ENCODE measurements around the gene ATP5ME. TPM values are rescaled to one million over a fixed set of nuclear protein-coding genes. Genes with fewer than 3 reads are reported as not detected.
"Not testable (repeated sequence)": the region's sequence is repeated elsewhere in the genome, so short reads cannot be mapped to it uniquely, and the experiment has no call there.

ATP5ME gene
- total RNA-seq, 2 experiments from 2014 or later = 162 to 183 TPM

DNA sequence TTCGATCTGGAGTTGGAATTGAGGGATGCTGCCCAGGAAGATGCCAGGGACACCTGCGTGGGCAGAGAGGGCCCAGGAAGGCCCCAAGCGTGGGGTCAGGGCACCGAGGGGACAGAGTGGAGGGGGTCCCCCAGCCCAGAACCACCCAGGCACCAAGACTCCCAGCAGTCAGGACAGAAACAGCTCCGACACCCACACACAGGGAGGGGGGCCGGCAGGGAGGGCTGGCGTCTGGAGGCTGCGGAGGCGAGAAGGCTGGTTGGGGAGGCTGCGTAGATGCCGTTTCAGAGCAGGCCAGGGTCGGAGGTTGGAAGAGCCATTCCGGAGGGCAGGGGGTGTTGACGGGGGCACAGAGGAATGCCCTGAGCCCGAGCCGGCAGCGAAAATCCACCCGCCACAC lies 23.6 kb downstream of the ATP5ME start:
- no peaks in the 10 kb centered on the region for H3K36me3 Mint-ChIP-seq (ENCODE audit: low read depth)
- no peak for DNase-seq
- no peaks in the 10 kb centered on the region for H3K27me3 Mint-ChIP-seq
- no peak overlapping the region for H3K4me3 Mint-ChIP-seq
- H3K9me3 Mint-ChIP-seq = peaks cover 5% of the 10 kb centered on the region
- ChIA-PET POLR2A (no interaction called here), CTCF (no interaction called here)
- H3K27ac Mint-ChIP-seq = no peak overlapping the region
- peaks cover 5% of the 10 kb centered on the region for H3K4me1 Mint-ChIP-seq

- Mint-ChIP-seq H3K9me3 (peaks cover 8% of the 10 kb centered on the region), H3K4me3 (no peak overlapping the region), H3K27ac (no peak overlapping the region), H3K36me3 (ENCODE audit: low read depth) (no peaks in the 10 kb centered on the region), H3K27me3 (peaks cover 2% of the 10 kb centered on the region), H3K4me1 (peaks cover 5% of the 10 kb centered on the region)
- ChIA-PET CTCF (interaction anchor here (2.2 kb wide), 1 partner anchor 25 kb away, joined by 5 read pairs; the partner anchor contains the start of gene PDE6B), POLR2A (no interaction called here)
- DNase-seq = no peak
Observed at GRCh38 chr4:649751-650310, 24.2 kb downstream of the ATP5ME start.

DNA sequence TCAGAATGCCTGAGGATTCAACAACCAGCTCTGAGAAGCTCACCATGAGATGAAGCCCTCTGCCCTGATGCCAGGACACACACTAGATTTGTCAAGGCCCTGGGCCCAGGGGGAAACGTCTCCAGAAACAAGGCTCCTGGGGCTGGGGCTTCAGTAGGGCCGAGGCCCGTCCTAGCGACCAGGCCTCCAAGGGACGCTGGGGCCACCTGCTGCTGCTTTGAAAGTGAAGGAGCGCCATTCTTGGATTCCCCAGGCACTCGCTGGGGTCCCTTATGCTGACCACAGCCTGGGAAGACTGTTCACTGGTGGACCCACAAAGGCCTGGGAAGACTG lies 24.8 kb downstream of the ATP5ME start:
- ChIA-PET POLR2A (no interaction called here), CTCF (interaction anchor here (2.2 kb wide), 1 partner anchor 24 kb away, joined by 5 read pairs; the partner anchor contains the start of gene PDE6B)
- H3K4me1 Mint-ChIP-seq = peaks cover 5% of the 10 kb centered on the region
- no peak overlapping the region for H3K27ac Mint-ChIP-seq
- no peaks in the 10 kb centered on the region for H3K36me3 Mint-ChIP-seq (ENCODE audit: low read depth)
- DNase-seq = no peak
- peaks cover 3% of the 10 kb centered on the region for H3K27me3 Mint-ChIP-seq
- peaks cover 9% of the 10 kb centered on the region for H3K9me3 Mint-ChIP-seq
- no peak overlapping the region for H3K4me3 Mint-ChIP-seq

DNA sequence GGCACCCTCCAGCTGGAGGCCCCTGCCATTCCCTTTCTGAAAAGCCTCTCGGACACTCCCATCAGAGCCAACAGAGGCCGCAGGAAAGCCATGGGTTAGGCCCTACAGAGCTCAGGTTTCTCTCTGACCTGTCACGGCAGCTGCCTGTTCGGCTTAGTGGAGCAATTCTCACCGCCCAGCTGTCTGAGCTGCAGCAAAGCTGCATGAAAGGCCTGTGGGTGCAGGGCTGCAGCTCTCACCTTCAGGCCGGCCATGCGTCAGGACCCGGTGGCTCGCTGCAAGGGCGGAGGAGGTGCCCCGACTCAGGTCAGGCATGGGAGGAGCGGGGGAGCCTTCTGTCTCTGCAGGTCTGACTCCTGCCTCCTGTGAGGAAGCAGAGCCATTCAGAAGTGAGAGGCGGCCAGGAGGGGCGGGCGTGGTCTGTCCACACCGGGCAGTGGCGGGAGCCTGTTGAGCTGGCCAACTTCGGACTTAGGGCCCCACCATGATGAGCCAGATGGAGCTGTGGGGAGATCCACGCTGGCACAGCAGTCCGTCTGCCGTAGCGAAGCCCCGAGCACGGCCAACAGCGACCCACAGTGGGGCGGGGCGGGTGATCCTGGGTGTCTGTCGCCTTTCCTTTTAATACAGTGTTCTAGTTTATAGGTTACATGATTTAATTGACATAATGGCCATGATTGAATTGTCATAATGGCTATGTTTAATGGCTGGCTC lies 25.3 kb downstream of the ATP5ME start:
- Mint-ChIP-seq H3K9me3 (peaks cover 9% of the 10 kb centered on the region), H3K4me3 (no peak overlapping the region), H3K36me3 (ENCODE audit: low read depth) (no peaks in the 10 kb centered on the region), H3K27ac (no peak overlapping the region), H3K27me3 (peaks cover 3% of the 10 kb centered on the region), H3K4me1 (peaks cover 5% of the 10 kb centered on the region)
- CTCF ChIA-PET = interaction anchor here (2.2 kb wide), 1 partner anchor 24 kb away, joined by 5 read pairs; the partner anchor contains the start of gene PDE6B
- DNase-seq = no peak
- POLR2A ChIA-PET = no interaction called here

DNA sequence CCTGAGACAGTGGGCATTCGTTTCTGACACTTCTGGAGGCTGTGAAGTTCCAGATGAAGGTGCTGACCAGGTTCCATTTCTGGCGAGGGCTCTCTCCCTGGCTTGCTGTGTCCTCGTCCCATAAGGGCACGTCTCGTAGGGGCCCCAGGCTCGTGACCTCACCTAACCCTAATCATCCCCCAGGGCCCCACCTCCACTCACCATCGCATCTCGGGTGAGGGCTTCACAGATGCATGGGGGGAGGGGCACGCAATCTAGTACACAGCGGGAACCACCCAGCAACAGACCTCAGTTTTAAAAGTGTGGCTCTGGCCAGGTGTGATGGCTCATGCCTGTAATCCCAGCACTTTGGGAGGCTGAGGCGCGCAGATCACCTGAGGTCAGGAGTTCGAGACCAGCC lies 26.6 kb downstream of the ATP5ME start:
- POLR2A ChIA-PET = no interaction called here
- Mint-ChIP-seq H3K4me3 (no peak overlapping the region), H3K9me3 (peaks cover 14% of the 10 kb centered on the region), H3K27ac (no peak overlapping the region), H3K27me3 (peaks cover 3% of the 10 kb centered on the region), H3K4me1 (peaks cover 5% of the 10 kb centered on the region), H3K36me3 (ENCODE audit: low read depth) (no peaks in the 10 kb centered on the region)
- CTCF ChIA-PET = interaction anchor here (2.2 kb wide), 1 partner anchor 23 kb away, joined by 5 read pairs; the partner anchor contains the start of gene PDE6B
- DNase-seq = no peak

DNA sequence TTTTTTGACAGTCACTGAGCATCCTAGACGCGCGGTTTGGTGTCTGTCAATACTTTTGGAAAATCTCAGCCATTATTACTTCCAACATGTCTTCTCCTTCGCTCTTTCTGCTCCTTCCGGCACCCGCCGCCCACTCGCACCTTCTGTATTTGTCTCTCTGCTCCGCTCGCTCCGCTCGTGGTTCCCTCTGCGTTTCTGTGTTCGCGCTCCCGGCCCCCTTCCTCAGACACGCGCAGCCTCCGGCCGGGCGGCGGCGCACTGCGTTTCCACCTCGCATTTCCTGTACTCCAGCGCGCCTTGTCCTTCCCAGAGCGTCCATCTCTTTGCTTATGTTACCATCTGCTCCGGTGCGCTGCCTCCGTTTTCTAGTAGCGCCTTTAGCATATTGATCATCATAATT lies 27.6 kb downstream of the ATP5ME start:
- no peak for DNase-seq
- POLR2A ChIA-PET = no interaction called here

GRCh38 chr4:642366-642765 lies 31.7 kb downstream of the ATP5ME start:
- H3K27me3 Mint-ChIP-seq; H3K27ac Mint-ChIP-seq; DNase-seq; H3K36me3 Mint-ChIP-seq (ENCODE audit: low read depth); H3K4me3 Mint-ChIP-seq; H3K4me1 Mint-ChIP-seq; POLR2A ChIA-PET: not testable (repeated sequence)
- CTCF ChIA-PET = interaction anchor here (1.5 kb wide), 1 partner anchor 95 kb away, joined by 4 read pairs; no protein-coding TSS in a partner anchor
- H3K9me3 Mint-ChIP-seq = peaks cover 16% of the 10 kb centered on the region

More for the DNA sequence above, 27.6 kb downstream of the ATP5ME start:
- Mint-ChIP-seq H3K27me3 (peaks cover 3% of the 10 kb centered on the region), H3K4me3 (peak overlapping the region; percentile 20), H3K4me1 (peaks cover 5% of the 10 kb centered on the region), H3K27ac (no peak overlapping the region), H3K9me3 (peaks cover 14% of the 10 kb centered on the region), H3K36me3 (ENCODE audit: low read depth) (no peaks in the 10 kb centered on the region)
- CTCF ChIA-PET = no interaction called here

DNA sequence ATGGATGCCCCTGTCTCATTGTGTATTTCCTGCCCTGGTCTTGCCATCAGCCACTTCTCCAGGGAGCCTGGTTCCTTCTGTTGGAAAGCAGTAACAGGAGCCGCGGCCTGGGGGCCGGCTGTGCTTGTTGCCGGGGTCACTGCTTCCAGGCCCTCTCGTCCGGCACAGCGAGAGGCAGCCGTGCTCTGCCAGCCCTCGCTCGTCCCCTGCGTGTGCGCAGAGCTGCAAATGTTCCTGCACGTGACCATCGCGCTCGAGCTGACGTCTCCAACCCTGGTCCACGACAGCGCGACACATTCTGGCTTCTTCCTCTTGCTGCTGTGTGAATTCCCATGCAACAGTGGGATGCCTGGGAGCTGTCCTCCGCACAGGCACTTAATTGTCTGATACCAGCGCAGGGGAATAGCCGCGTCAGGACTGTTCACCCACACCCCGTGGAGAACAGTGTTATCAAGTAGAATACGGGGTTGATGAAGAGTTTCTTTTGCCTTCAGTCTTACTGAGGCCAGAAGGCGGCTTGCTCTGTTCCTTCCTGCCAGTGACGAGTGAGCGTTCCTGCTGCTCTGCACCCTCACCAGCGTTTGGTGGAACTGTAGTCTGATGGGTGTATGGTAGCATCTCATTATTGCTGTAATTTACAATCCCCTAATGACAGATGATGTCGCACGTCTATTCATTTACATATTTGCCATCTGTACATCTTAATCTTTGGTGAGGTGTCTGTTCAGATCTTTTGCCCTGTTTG lies 36.4 kb downstream of the ATP5ME start:
- no peaks in the 10 kb centered on the region for H3K27me3 Mint-ChIP-seq
- DNase-seq = no peak
- no peak overlapping the region for H3K27ac Mint-ChIP-seq
- ChIA-PET CTCF (interaction anchor here (0.5 kb wide), 1 partner anchor 52 kb away, joined by 3 read pairs; no protein-coding TSS in a partner anchor), POLR2A (no interaction called here)
- no peak overlapping the region for H3K4me3 Mint-ChIP-seq
- no peaks in the 10 kb centered on the region for H3K4me1 Mint-ChIP-seq
- H3K9me3 Mint-ChIP-seq = peaks cover 4% of the 10 kb centered on the region
- no peaks in the 10 kb centered on the region for H3K36me3 Mint-ChIP-seq (ENCODE audit: low read depth)

DNA sequence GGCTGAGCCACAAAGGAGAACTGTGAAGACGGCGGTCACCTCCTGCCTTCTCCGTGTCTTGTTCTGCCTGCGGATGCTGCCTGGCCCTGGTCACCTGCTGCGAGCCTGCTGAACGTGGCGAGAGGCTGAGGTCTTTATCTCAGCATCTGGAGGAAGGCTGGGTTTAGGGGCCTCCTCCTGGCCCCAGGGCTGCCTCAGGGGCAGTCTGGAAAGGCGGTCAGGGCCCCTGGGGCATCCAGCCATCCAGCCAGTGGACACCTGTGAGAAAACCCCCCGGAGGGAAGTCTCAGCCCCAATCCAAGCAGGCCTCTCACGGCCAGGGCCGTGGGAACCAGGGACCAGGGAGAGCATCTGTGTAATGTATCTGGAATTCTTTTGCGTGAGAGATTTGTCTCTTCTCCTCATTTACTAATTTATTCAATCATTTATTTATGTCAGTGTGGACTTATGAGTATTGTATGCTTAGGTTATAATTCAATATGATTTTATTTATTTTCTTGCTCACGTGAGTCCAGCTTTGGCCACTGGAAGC lies 37.4 kb downstream of the ATP5ME start:
- Mint-ChIP-seq H3K9me3 (peaks cover 9% of the 10 kb centered on the region), H3K27me3 (no peaks in the 10 kb centered on the region), H3K36me3 (ENCODE audit: low read depth) (no peaks in the 10 kb centered on the region), H3K4me1 (no peaks in the 10 kb centered on the region), H3K4me3 (no peak overlapping the region), H3K27ac (no peak overlapping the region)
- ChIA-PET POLR2A (no interaction called here), CTCF (no interaction called here)
- DNase-seq = no peak

GRCh38 chr4:635851-636627 lies 38.0 kb downstream of the ATP5ME start:
- H3K4me3 Mint-ChIP-seq = no peak overlapping the region
- peaks cover 12% of the 10 kb centered on the region for H3K9me3 Mint-ChIP-seq
- POLR2A ChIA-PET = no interaction called here
- H3K4me1 Mint-ChIP-seq = no peaks in the 10 kb centered on the region
- no peaks in the 10 kb centered on the region for H3K27me3 Mint-ChIP-seq
- DNase-seq = no peak
- H3K27ac Mint-ChIP-seq = no peak overlapping the region
- H3K36me3 Mint-ChIP-seq (ENCODE audit: low read depth) = no peaks in the 10 kb centered on the region
- CTCF ChIA-PET = no interaction called here

DNA sequence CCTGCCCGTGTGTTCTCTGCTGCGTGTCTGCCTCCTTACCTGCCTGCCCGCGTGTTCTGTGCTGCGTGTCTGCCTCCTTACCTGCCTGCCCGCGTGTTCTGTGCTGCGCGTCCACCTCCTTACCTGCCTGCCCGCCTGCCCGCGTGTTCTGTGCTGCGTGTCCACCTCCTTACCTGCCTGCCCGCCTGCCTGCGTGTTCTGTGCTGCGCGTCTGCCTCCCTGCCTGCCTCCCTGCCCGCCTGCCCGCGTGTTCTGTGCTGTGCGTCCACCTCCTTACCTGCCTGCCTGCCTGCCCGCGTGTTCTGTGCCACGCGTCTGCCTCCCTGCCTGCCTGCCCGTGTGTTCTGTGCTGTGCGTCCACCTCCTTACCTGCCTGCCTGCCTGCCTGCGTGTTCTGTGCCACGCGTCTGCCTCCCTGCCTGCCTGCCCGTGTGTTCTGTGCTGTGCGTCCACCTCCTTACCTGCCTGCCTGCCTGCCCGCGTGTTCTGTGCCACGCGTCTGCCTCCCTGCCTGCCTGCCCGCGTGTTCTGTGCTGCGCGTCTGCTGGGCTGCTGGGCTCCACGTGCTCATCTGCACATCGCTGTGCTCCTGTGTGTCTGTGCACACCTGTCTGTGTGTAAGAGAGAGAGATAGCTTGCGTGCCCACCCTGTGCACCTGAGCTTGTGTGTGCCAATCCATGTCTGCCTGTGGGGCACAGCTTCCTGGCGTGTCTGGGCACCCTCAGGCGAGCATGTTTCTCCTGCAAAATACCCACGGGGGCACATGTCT lies 38.8 kb downstream of the ATP5ME start:
- H3K4me1 Mint-ChIP-seq; CTCF ChIA-PET; POLR2A ChIA-PET; H3K4me3 Mint-ChIP-seq; H3K27ac Mint-ChIP-seq; H3K27me3 Mint-ChIP-seq; H3K36me3 Mint-ChIP-seq (ENCODE audit: low read depth); DNase-seq: not testable (repeated sequence)
- peaks cover 14% of the 10 kb centered on the region for H3K9me3 Mint-ChIP-seq

DNA sequence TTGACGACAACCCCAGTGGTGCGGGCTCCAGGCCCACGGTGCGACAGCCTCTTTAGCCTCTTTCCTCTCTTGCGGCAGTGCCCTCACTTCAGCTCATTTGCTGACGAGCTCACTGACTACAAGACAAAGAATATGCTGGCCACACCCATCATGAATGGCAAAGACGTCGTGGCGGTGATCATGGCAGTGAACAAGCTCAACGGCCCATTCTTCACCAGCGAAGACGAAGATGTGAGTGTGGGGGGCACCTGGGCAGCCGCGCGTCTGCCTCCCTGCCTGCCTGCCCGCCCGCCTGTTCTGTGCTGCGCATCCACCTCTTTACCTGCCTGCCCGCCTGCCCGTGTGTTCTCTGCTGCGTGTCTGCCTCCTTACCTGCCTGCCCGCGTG lies 39.5 kb downstream of the ATP5ME start:
- Mint-ChIP-seq H3K4me1 (no peaks in the 10 kb centered on the region), H3K4me3 (no peak overlapping the region), H3K36me3 (ENCODE audit: low read depth) (no peaks in the 10 kb centered on the region), H3K9me3 (peaks cover 14% of the 10 kb centered on the region), H3K27ac (no peak overlapping the region), H3K27me3 (no peaks in the 10 kb centered on the region)
- no peak for DNase-seq
- POLR2A ChIA-PET = no interaction called here
- CTCF ChIA-PET = no interaction called here
